ENCODE results near the gene RASGEF1C.

DNA sequence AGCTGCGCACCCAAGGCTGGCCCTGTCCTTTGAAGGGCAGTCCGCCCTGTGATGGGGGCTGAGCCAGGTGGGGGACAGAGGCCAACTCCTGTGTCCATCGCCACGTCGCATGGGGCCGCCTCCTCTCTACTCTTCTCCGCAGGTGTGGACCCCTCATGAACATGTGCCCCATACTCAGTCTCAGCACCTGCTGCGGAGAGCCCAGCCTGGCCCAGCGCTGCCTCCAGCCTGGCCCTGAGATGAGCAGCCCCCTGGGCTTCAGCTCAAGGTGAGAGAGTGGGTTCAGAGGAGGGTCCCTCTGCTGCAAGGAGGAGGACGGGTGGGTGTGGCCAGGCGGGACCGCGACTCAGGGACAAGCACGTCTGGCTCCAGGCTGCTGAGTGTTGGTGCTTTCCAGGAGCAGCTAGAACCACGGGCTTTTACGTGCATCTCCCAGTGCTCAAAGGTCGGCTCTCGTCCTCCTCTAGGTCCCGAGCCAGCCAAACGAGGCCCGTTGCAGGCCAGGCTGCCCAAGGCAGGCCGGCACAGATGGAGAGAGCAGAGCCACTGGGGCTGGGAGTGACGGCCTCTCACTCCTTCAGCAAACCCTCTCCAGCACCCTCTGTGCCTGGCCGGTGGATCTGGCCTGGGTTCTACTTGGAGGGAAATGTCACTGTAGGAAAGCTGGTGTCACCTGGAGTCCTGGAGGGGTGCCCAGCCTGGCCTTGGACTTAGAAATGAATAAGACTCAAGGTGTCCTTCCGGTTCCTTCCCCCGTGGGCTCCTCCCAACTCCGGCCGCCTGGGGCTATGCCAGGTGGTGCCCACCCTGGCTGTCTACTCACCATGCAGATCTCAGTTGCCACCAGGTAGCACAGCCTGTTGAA lies 88.5 kb downstream of the RASGEF1C start:
- TF ChIP-seq SUZ12 (IDR thresholded peaks at IDR 0.05; ENCODE audit: extremely low read depth, insufficient read depth, insufficient read length), result no peak
- no peak for TF ChIP-seq ZNF274 (IDR thresholded peaks at IDR 0.05; ENCODE audit: low read depth, low read length)

Data from NT2/D1 (cell line).